HCT116 (cell line): ENCODE measurements around the gene AHNAK. TPM values are rescaled to one million over a fixed set of nuclear protein-coding genes. Genes with fewer than 3 reads are reported as not detected.

Experiments used
- ATAC-seq: fragments of 200-7000 bp; cut with Tn5 transposase; 2 replicates; pipeline ENCODE4 v1.9.1; 2020; ENCODE audit warnings: mild to moderate bottlenecking, moderate library complexity
- BruUV-seq: library from RNA; stranded (reverse); fragments of 400-500 nt; replicated peaks from 2 replicates; lab custom pipeline; 2021; lab: Mats Ljungman, UMichigan
- CTCF ChIA-PET: fragments of 300-600 bp; sonication (Branson Sonifier 250); formaldehyde crosslinking; loops from one replicate; lab custom pipeline; 2021; ENCODE audit warnings: antibody characterized with exemption; lab: Charles Lee
- POLR2A ChIA-PET: fragments of 300-600, 350-600 bp; sonication (Branson Sonifier 250); formaldehyde crosslinking; loops from one replicate; lab custom pipeline; 2021; ENCODE audit warnings: antibody characterized with exemption; lab: Charles Lee
- RAD21 ChIA-PET, 2 experiments: fragments of 300-600 bp; sonication (Branson Sonifier 250); formaldehyde crosslinking; loops; one replicate each; lab custom pipeline; 2023; ENCODE audit warnings: low total read pairs in 2 of 2; ENCODE audit not compliant: uncharacterized antibody in 2 of 2, unreplicated experiment in 2 of 2, low non-redundant PET in 1 of 2; lab: Charles Lee
- DNase-seq: peaks from one replicate; pipeline ENCODE4 v3.0.0-alpha.2; 2010; ENCODE audit warnings: low read depth, low spot score
- H2AFZ ChIP-seq: fragments of 200-600 bp; shearing (Covaris generic), sonication (generic); 2 replicates; pipeline ENCODE4 v1.6.1; 2017; ENCODE audit warnings: low read depth, mixed run types, mixed read lengths, antibody characterized with exemption, low read length; ENCODE audit not compliant: poor library complexity, severe bottlenecking
- H3K27ac ChIP-seq: 2 replicates; pipeline ENCODE4 v1.5.1; 2012; ENCODE audit warnings: low read depth, low read length
- H3K27me3 ChIP-seq: fragments of 200-600 bp; sonication (generic); 2 replicates; pipeline ENCODE4 v1.6.1; 2016; ENCODE audit warnings: mixed run types, low read length, mixed read lengths; ENCODE audit not compliant: insufficient read depth
- H3K36me3 ChIP-seq, 2 experiments: fragments of 200-500 bp in 1 of 2; fragments of 200-600 bp in 1 of 2; sonication (Bioruptor generic) in 1 of 2; sonication (generic) in 1 of 2; 2 replicates each; pipeline versions ENCODE4 v1.5.1 to v1.6.1; 2014 to 2016; ENCODE audit warnings: low read length in 2 of 2, inconsistent platforms in 1 of 2, mixed read lengths in 1 of 2, mixed run types in 1 of 2; ENCODE audit not compliant: insufficient read depth in 2 of 2, control insufficient read depth in 1 of 2
- H3K4me1 ChIP-seq, 2 experiments: fragments of 200-600 bp in 1 of 2; sonication (generic) in 1 of 2; 2 replicates each; pipeline versions ENCODE4 v1.5.1 to v1.6.1; 2012 to 2017; ENCODE audit warnings: low read length in 2 of 2, inconsistent platforms in 1 of 2, mild to moderate bottlenecking in 1 of 2, mixed read lengths in 1 of 2, mixed run types in 1 of 2, moderate library complexity in 1 of 2; ENCODE audit not compliant: insufficient read depth in 2 of 2, control insufficient read depth in 1 of 2
- H3K4me2 ChIP-seq: fragments of 200-600 bp; sonication (generic); 2 replicates; pipeline ENCODE4 v1.6.1; 2017; ENCODE audit warnings: mixed run types, low read length, mixed read lengths
- H3K4me3 ChIP-seq, 2 experiments: fragments of 200-600 bp in 1 of 2; sonication (generic) in 1 of 2; replicated peaks in 1 of 2; 2 replicates each; pipeline ENCODE4 v1.5.1; 2011 to 2016; ENCODE audit warnings: low read length in 2 of 2, control low read depth in 1 of 2, low read depth in 1 of 2, mild to moderate bottlenecking in 1 of 2, mixed read lengths in 1 of 2, mixed run types in 1 of 2
- H3K79me2 ChIP-seq: fragments of 200-600 bp; sonication (generic); 2 replicates; pipeline ENCODE4 v1.6.1; 2017; ENCODE audit warnings: mild to moderate bottlenecking, mixed run types, low read length, moderate library complexity, mixed read lengths; ENCODE audit not compliant: insufficient read depth
- H3K9ac ChIP-seq: fragments of 200-600 bp; sonication (generic); 2 replicates; pipeline ENCODE4 v1.6.1; 2016; ENCODE audit warnings: low read length, mixed read lengths
- H3K9me2 ChIP-seq: fragments of 200-600 bp; sonication (generic), shearing (Covaris generic); 2 replicates; pipeline ENCODE4 v1.6.1; 2017; ENCODE audit warnings: mixed run types, mild to moderate bottlenecking, moderate library complexity; ENCODE audit not compliant: insufficient read depth
- H3K9me3 ChIP-seq, 2 experiments: fragments of 200-500 bp in 1 of 2; fragments of 200-600 bp in 1 of 2; sonication (Bioruptor generic) in 1 of 2; sonication (generic) in 1 of 2; 2 replicates each; pipeline ENCODE4 v1.6.1; 2014 to 2017; ENCODE audit warnings: low read length in 2 of 2, mixed read lengths in 2 of 2, inconsistent platforms in 1 of 2, low read depth in 1 of 2, mild to moderate bottlenecking in 1 of 2, mixed run types in 1 of 2, moderate library complexity in 1 of 2; ENCODE audit not compliant: control insufficient read depth in 1 of 2, insufficient read depth in 1 of 2
- H4K20me1 ChIP-seq: fragments of 200-600 bp; sonication (generic), shearing (Covaris generic); 2 replicates; pipeline ENCODE4 v1.6.1; 2017; ENCODE audit warnings: mixed run types, mild to moderate bottlenecking, moderate library complexity; ENCODE audit not compliant: insufficient read depth
- CEBPB ChIP-seq: IDR thresholded peaks from 2 replicates; pipeline ENCODE4 v1.6.1; 2012; ENCODE audit warnings: low read depth
- ELF1 ChIP-seq: IDR thresholded peaks from 2 replicates; pipeline ENCODE4 v1.6.1; 2012; ENCODE audit warnings: low read depth, borderline replicate concordance
- EZH2 ChIP-seq: fragments of 200-600 bp; sonication (generic); IDR thresholded peaks from 2 replicates; pipeline ENCODE4 v1.6.1; 2017; ENCODE audit warnings: antibody characterized with exemption, mixed run types
- EZH2phosphoT487 ChIP-seq: fragments of 200-600 bp; IDR thresholded peaks from 2 replicates; pipeline ENCODE4 v1.6.1; 2018; ENCODE audit warnings: antibody characterized with exemption, borderline replicate concordance
- JUND ChIP-seq: IDR thresholded peaks from 2 replicates; pipeline ENCODE4 v1.6.1; 2012
- RAD21 ChIP-seq: IDR thresholded peaks from 2 replicates; pipeline ENCODE4 v1.6.1; 2012; ENCODE audit warnings: low read depth, mild to moderate bottlenecking
- SP1 ChIP-seq: IDR thresholded peaks from 2 replicates; pipeline ENCODE4 v1.6.1; 2012; ENCODE audit warnings: low read depth
- YY1 ChIP-seq: IDR thresholded peaks from 2 replicates; pipeline ENCODE4 v1.6.1; 2011; ENCODE audit warnings: low read length, low read depth, moderate library complexity, mild to moderate bottlenecking; ENCODE audit not compliant: insufficient replicate concordance; ENCODE audit errors: extremely low read depth
- intact Hi-C: fragments of 100-400 bp; cut with micrococcal nuclease; formaldehyde crosslinking; loops from 2 replicates; pipeline ENCODE4 v1.10.0; 2022
- total RNA-seq: library from RNA; stranded (reverse); gene quantifications from one replicate; pipeline ENCODE4 v1.2.1, GENCODE V29; 2021; ENCODE audit not compliant: unreplicated experiment
- TF ChIP-seq, protein P1 (sequence below): IDR thresholded peaks from 2 replicates; pipeline ENCODE4 v1.6.1; 2012
- TF ChIP-seq, protein P2 (sequence below): IDR thresholded peaks from 2 replicates; pipeline ENCODE4 v1.6.1; 2012; ENCODE audit warnings: low read depth

The AHNAK gene
- total RNA-seq, 1 experiment from 2014 or later = 239 TPM

DNA sequence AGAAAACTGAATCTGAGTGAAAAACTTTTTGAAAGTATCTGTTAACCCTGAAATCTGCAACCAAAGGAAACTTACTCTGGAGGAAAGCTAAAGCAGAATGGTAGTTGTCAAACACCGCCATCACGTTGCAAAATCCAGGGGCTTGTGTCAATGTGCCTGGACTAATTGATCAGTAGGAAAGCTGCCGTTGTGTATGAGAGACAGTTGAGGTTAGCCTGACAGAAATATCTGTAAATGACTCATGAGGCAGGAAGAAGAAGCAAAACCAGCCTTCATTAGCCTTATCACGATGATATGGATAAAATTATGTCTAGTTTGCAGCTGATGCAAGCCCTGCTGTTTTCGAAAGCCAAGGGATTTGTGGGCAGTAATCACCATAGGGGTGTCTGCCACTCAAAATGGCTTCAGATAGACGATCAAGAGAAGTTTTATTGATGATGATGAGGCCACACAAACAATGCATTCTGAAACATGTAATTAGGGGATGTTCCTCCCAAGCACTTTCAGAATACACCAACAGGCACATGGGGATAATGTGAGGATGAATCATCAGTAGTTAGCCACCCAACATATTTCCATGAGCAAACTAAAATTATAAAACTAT lies 118.9 kb downstream of the AHNAK start:
- ChIA-PET CTCF (interaction anchor here (1.2 to 2.1 kb wide), 2 partner anchors 33 to 115 kb away, joined by 4 to 7 read pairs; no protein-coding TSS in a partner anchor), RAD21 (no interaction called here), POLR2A (no interaction called here)
- Histone ChIP-seq H2AFZ (no peak overlapping the region), H3K4me3 (no peak overlapping the region), H3K9me3 (no peaks in the 10 kb centered on the region), H3K27ac (no peak overlapping the region), H3K4me2 (peak overlapping the region; percentile 37; the same call in 1 of the 2 replicates), H3K27me3 (no peaks in the 10 kb centered on the region), H3K79me2 (no peaks in the 10 kb centered on the region), H3K9ac (no peak overlapping the region), H3K9me2 (no peaks in the 10 kb centered on the region), H3K4me1 (peaks cover 0 to 29% of the 10 kb centered on the region in 2 experiments; a peak in 2 of 4 replicates), H4K20me1 (no peaks in the 10 kb centered on the region), H3K36me3 (no peaks in the 10 kb centered on the region)
- no peak for DNase-seq
- no TSS peak for BruUV-seq
- ATAC-seq = no peak
- TF ChIP-seq RAD21 (no peak), EZH2phosphoT487 (no peak), YY1 (no peak), ELF1 (no peak), JUND (no peak), CEBPB (no peak), SP1 (no peak), EZH2 (no peak)
- TF ChIP-seq, protein P1, sequence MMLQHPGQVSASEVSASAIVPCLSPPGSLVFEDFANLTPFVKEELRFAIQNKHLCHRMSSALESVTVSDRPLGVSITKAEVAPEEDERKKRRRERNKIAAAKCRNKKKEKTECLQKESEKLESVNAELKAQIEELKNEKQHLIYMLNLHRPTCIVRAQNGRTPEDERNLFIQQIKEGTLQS = no peak
- TF ChIP-seq, protein P2, sequence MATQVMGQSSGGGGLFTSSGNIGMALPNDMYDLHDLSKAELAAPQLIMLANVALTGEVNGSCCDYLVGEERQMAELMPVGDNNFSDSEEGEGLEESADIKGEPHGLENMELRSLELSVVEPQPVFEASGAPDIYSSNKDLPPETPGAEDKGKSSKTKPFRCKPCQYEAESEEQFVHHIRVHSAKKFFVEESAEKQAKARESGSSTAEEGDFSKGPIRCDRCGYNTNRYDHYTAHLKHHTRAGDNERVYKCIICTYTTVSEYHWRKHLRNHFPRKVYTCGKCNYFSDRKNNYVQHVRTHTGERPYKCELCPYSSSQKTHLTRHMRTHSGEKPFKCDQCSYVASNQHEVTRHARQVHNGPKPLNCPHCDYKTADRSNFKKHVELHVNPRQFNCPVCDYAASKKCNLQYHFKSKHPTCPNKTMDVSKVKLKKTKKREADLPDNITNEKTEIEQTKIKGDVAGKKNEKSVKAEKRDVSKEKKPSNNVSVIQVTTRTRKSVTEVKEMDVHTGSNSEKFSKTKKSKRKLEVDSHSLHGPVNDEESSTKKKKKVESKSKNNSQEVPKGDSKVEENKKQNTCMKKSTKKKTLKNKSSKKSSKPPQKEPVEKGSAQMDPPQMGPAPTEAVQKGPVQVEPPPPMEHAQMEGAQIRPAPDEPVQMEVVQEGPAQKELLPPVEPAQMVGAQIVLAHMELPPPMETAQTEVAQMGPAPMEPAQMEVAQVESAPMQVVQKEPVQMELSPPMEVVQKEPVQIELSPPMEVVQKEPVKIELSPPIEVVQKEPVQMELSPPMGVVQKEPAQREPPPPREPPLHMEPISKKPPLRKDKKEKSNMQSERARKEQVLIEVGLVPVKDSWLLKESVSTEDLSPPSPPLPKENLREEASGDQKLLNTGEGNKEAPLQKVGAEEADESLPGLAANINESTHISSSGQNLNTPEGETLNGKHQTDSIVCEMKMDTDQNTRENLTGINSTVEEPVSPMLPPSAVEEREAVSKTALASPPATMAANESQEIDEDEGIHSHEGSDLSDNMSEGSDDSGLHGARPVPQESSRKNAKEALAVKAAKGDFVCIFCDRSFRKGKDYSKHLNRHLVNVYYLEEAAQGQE = no peak
- intact Hi-C loops = no loop called here
